Stimulated activated CD8-positive, alpha-beta memory T cell treated with anti-CD3 and anti-CD28 coated beads, Interleukin-12 subunit alpha, Interleukin-12 subunit beta, amount 100 ng/mL, for 4 hours (primary cell): ENCODE results near the gene TEX264.
"Not testable (repeated sequence)": the region's sequence is repeated elsewhere in the genome, so short reads cannot be mapped to it uniquely, and the experiment has no call there.

Experiments used
- DNase-seq: peaks from one replicate; pipeline ENCODE4 v3.0.0-alpha.2; 2020; ENCODE audit warnings: low read depth

TEX264 gene, protein sequence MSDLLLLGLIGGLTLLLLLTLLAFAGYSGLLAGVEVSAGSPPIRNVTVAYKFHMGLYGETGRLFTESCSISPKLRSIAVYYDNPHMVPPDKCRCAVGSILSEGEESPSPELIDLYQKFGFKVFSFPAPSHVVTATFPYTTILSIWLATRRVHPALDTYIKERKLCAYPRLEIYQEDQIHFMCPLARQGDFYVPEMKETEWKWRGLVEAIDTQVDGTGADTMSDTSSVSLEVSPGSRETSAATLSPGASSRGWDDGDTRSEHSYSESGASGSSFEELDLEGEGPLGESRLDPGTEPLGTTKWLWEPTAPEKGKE

GRCh38 chr3:51670823-51671733 lies at the start of gene TEX264:
Gene TEX264 (plus strand): TSS chr3:51671252. CDS start chr3:51674305, 3,053 bp downstream.
- DNase-seq: peak; percentile 86

- no peak for DNase-seq
Observed at GRCh38 chr3:51622413-51622812, 48.6 kb upstream of the TEX264 start.

DNA sequence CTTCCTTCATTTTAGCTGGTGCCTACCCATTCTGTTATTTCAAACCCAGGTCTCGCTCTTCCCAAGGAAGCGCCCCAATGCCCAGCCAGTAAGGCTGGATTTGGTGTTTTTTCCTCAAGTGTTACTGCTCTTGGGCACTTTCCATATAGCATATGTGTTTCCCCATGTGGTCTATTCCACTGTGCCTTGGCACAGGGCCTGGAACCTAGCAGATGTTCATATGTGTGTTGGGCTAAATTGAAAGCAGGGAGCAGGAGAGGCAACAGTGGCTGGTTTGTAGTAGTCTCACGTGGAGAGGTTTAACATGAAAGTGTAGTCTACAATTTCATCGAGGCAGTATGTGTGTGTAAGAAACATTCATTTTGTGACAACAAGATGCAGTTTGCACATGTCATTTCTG lies 48.2 kb upstream of the TEX264 start:
- no peak for DNase-seq

DNA sequence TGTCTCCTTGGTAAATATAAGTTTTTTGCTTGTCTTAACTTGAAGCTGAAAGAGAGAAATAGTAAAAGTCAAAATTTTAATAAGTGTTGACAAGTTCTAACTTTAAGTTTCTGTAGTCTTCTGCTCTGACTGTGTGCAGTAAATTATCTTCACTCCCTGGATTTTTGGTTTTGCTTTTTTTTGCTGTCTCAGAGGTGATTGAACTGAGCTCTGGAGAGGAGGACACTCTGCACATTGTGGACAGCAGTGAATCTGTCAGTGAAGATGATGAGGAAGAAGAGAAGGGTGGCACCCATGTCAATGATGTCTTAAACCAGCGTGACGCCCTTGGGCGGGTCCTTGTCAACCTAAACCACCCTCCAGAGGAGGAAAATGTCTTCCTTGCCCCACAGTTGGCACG lies 40.5 kb upstream of the TEX264 start:
- DNase-seq: no peak

DNA sequence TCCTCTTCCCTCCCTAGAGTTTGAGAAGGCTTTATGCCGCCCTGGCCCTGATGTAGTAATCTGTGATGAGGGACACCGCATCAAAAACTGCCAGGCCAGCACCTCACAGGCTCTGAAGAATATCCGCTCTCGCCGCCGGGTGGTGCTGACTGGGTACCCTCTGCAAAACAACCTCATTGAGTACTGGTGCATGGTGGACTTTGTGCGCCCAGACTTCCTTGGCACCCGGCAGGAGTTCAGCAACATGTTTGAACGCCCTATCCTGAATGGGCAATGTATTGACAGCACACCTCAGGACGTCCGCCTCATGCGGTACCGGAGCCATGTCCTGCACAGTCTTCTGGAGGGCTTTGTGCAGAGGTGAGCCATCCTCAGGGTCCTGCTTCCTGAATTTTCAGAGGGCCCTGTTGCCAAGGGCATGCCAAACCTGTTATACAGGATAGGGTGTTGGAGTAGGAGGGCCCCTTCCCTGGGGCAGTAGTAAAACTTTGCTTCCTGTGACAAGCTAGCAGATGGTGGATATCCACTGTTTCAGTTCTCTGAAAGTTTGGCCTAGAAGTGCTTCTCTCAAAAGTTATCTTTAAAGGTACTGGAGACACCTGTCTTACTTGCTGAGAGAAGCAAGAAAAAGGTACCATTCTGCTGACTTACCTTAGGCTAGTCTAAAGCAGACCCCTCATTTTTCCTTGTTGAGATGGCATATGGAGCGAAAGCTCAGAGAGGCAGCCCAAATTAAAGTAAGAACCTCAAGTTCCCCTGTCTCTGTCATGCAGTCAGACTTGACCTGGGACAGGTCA lies 33.7 kb upstream of the TEX264 start:
- no peak for DNase-seq

GRCh38 chr3:51637941-51638471 lies 33.0 kb upstream of the TEX264 start:
- no peak for DNase-seq

GRCh38 chr3:51642462-51642861 lies 28.6 kb upstream of the TEX264 start:
- no peak for DNase-seq

GRCh38 chr3:51646091-51646490 lies 25.0 kb upstream of the TEX264 start:
- no peak for DNase-seq

- not testable (repeated sequence) for DNase-seq
Observed at GRCh38 chr3:51652103-51652502, 18.9 kb upstream of the TEX264 start.

DNA sequence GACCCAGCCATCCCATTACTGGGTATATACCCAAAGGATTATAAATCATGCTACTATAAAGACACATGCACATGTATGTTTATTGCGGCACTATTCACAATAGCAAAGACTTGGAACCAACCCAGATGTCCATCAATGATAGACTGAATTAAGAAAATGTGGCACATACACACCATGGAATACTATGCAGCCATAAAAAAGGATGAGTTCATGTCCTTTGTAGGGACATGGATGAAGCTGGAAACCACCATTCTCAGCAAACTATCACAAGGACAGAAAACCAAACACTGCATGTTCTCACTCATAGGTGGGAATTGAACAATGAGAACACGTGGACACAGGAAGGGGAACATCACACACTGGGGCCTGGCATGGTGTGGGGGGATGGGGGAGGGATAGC lies 17.6 kb upstream of the TEX264 start:
- not testable (repeated sequence) for DNase-seq

DNA sequence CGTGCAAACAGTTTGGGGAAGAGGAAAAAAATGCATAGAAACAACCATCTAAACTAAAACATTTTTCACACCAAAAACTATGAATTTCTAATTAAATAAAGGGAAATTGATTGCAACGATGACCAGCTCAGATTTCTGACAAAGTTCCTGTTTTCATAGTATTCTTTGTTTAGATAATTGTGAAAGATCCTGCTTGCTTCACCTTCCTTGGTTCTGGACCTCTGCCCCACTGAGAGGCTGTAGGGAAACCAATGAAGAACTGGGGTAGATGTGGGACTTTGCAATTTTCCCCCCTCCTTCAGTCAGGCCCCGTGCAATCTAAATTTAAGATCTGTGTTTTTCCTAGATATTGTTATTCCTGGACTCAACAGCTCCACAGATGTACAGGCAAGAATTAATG lies 13.8 kb upstream of the TEX264 start:
- DNase-seq: no peak

DNA sequence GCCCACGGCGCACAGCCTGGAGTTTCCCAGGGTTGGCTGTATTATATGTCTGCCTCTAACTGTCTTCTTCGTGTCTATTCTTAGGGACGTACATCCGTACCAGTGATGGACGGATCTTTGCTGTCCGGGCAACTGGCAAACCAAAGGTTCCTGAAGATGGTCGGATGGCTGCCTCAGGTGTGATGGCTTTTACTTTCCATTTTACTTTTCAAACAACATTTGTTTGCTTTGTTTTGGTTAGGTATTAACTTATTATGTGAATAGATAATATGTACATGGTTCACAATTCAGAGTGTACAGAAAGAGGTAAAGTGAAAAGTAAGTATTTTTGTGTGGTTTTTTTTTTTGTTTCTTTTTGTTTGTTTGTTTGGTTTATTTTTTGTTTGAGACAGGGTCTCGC lies 11.1 kb upstream of the TEX264 start:
- no peak for DNase-seq

- no peak for DNase-seq
Observed at GRCh38 chr3:51662456-51662855, 8.6 kb upstream of the TEX264 start.

GRCh38 chr3:51668756-51669155 lies 2.3 kb upstream of the TEX264 start:
- no peak for DNase-seq

- DNase-seq: peak; percentile 56
Observed at GRCh38 chr3:51669241-51670052, 1.6 kb upstream of the TEX264 start.

DNA sequence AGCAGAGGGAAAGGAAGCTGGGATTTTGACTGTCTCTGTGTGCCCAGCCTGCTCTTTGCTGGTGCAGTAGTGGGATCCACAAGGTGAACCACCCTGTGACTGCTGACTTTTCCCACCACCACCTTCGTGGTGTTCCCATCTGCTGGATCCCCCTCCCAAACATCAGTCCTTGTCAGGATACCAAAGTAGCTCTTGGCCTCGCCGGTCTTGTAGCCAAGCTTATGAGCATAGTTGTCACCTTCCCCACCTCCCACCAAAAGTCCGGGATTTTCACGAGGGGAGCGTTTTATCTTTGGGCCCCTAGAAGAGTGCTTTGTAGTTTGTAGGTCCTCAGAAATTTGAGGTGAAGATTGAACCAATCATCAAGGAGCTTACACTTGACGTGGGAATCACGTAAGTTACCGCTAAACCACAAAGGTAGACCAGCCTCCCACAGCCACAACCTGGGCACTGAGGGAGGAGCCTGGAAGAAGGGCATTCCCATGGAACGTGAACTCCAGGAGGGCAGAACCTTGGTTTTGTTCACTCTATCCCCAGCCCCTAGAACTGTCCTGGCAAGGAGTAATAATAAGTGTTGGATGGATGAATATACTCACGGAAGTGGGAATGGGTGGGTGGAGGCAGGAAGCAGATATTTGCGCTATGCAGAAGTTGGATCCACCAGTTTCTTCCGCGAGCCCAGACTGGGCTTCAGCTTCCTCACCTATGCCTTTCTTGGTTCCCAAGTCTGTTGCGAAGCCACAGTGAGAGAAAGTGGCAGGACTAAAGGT lies 814 bp upstream of the TEX264 start:
- no peak for DNase-seq

GRCh38 chr3:51671734-51672475 lies 853 bp downstream of the TEX264 start:
- peak; percentile 47 for DNase-seq

DNA sequence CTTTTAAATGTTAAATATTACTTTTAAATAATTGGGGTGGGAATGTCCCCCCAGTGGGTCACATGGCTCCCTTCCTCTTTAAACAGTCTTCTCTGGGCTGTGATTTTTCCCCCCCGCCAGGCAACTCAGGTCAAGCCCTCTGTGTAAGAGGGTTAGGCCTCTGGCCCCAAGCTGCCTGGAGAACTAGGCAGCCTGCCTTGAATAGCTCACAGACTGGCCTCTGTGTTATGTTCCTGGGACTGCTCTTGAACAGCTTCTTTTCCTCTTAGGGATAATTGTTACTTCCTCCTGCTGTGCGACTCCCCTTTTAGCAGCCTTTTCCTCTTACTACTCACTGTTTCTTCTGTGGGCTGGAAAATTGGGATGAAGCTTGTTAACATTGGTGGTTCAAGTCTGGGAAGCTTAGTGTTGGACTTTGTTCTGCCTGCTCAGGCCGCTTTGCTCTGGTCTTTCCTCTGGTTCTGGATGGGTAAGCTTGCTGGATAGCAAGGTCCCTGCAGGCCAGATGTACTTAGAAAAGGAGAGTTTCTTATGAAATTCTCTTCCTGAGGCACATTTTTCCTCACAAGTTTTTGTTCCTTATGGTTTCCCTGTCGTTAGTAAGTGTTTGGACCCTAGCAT lies 2.2 kb downstream of the TEX264 start:
- no peak for DNase-seq
